KG1 (cell line): ENCODE results near the gene VSNL1.

Experiments used
- DNase-seq: peaks from one replicate; lab custom pipeline; 2025; lab: John Stamatoyannopoulos, UW

Gene VSNL1

GRCh38 chr2:17583166-17583565 is 42.7 kb downstream of the VSNL1 start:
- DNase-seq: no peak

GRCh38 chr2:17583646-17584045 is 43.1 kb downstream of the VSNL1 start:
- DNase-seq: no peak

- no peak for DNase-seq
These were observed 44.2 kb downstream of the VSNL1 start for GRCh38 chr2:17584689-17585088.

GRCh38 chr2:17587469-17587868 is 47.0 kb downstream of the VSNL1 start:
- DNase-seq: no peak

GRCh38 chr2:17588031-17588430 is 47.5 kb downstream of the VSNL1 start:
- no peak for DNase-seq

GRCh38 chr2:17589406-17590035 is 49.0 kb downstream of the VSNL1 start:
- DNase-seq: no peak

- no peak for DNase-seq
These were observed 49.9 kb downstream of the VSNL1 start for GRCh38 chr2:17590342-17590911.

GRCh38 chr2:17591846-17592245 is 51.4 kb downstream of the VSNL1 start:
- DNase-seq: no peak

GRCh38 chr2:17592731-17593409 is 52.4 kb downstream of the VSNL1 start:
- no peak for DNase-seq

GRCh38 chr2:17593445-17593840 is 52.9 kb downstream of the VSNL1 start:
- no peak for DNase-seq

- no peak for DNase-seq
These were observed 53.5 kb downstream of the VSNL1 start for GRCh38 chr2:17593841-17594491.

- DNase-seq: no peak
These were observed 54.3 kb downstream of the VSNL1 start for GRCh38 chr2:17594533-17595401.

- no peak for DNase-seq
These were observed 59.1 kb downstream of the VSNL1 start for GRCh38 chr2:17599617-17600016.

- no peak for DNase-seq
These were observed 60.2 kb downstream of the VSNL1 start for GRCh38 chr2:17600556-17601204.

GRCh38 chr2:17604050-17604449 is 63.6 kb downstream of the VSNL1 start:
- DNase-seq: no peak

GRCh38 chr2:17605696-17606095 is 65.2 kb downstream of the VSNL1 start:
- no peak for DNase-seq

- DNase-seq: no peak
These were observed 66.4 kb downstream of the VSNL1 start for GRCh38 chr2:17606851-17607250.

GRCh38 chr2:17607379-17607778 is 66.9 kb downstream of the VSNL1 start:
- DNase-seq: no peak

- DNase-seq: no peak
These were observed 67.8 kb downstream of the VSNL1 start for GRCh38 chr2:17608251-17608650.

GRCh38 chr2:17610521-17610920 is 70.0 kb downstream of the VSNL1 start:
- DNase-seq: no peak

GRCh38 chr2:17611036-17611435 is 70.5 kb downstream of the VSNL1 start:
- DNase-seq: no peak
